Measurements from ENCODE around the gene PYGB.
"Not testable (repeated sequence)": the region's sequence is repeated elsewhere in the genome, so short reads cannot be mapped to it uniquely, and the experiment has no call there.

PYGB gene

GRCh38 chr20:25308083-25308491 is 60.2 kb downstream of the PYGB start:
- no peak overlapping the region for H3K27ac ChIP-seq
- no peak for TF ChIP-seq CTCF (IDR thresholded peaks at IDR 0.05)
- no peak for TF ChIP-seq ZFX (IDR thresholded peaks at IDR 0.05; ENCODE audit: borderline replicate concordance)

GRCh38 chr20:25308671-25309394 is 60.9 kb downstream of the PYGB start:
- H3K27ac ChIP-seq, result no peak overlapping the region
- no peak for TF ChIP-seq CTCF (IDR thresholded peaks at IDR 0.05)
- TF ChIP-seq ZFX (IDR thresholded peaks at IDR 0.05; ENCODE audit: borderline replicate concordance), result no peak

GRCh38 chr20:25309395-25310267 is 61.7 kb downstream of the PYGB start:
- peak overlapping the region; percentile 56 for H3K27ac ChIP-seq
- TF ChIP-seq ZFX (IDR thresholded peaks at IDR 0.05; ENCODE audit: borderline replicate concordance), result no peak
- no peak for TF ChIP-seq CTCF (IDR thresholded peaks at IDR 0.05)

GRCh38 chr20:25310268-25310920 is 62.5 kb downstream of the PYGB start:
- no peak for TF ChIP-seq ZFX (IDR thresholded peaks at IDR 0.05; ENCODE audit: borderline replicate concordance)
- TF ChIP-seq CTCF (IDR thresholded peaks at IDR 0.05), result peak; percentile 72
- H3K27ac ChIP-seq, result peak overlapping the region; percentile 56

GRCh38 chr20:25310921-25311728 is 63.2 kb downstream of the PYGB start:
- H3K27ac ChIP-seq, result peak overlapping the region; percentile 56
- no peak for TF ChIP-seq ZFX (IDR thresholded peaks at IDR 0.05; ENCODE audit: borderline replicate concordance)
- TF ChIP-seq CTCF (IDR thresholded peaks at IDR 0.05), result no peak

GRCh38 chr20:25312716-25313115 is 64.8 kb downstream of the PYGB start:
- not testable (repeated sequence) for H3K27ac ChIP-seq

- no peak overlapping the region for H3K27ac ChIP-seq
- TF ChIP-seq CTCF (IDR thresholded peaks at IDR 0.05) (no peak), ZFX (IDR thresholded peaks at IDR 0.05; ENCODE audit: borderline replicate concordance) (no peak)
Measured at GRCh38 chr20:25313593-25313992, 65.7 kb downstream of the PYGB start.

Data from 22Rv1 (cell line).